ENCODE data around the gene CDON. TPM values are rescaled to one million over a fixed set of nuclear protein-coding genes. Genes with fewer than 3 reads are reported as not detected.

Gene CDON
- total RNA-seq, 1 donor from 2014 or later: 19.9 TPM

DNA sequence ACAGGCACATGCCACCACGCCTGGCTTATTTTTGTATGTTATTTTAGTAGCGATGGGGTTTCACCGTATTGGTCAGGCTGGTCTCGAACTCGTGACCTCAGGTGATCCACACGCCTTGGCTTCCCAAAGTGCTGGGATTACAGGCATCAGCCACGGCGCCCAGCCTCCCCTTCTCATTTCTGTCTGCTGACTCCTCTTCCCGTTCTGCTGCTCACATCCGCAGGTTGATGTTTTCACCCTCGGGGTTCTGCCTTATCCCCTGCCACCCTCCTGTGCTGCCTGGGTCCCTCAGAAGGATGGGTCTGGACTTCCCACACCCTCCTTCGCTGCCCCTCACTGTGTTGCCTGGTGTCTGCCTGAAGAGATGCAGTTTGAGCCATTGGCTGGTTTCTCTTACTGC, 136.0 kb downstream of the CDON start:
- no peak overlapping the region for H3K4me3 Mint-ChIP-seq (ENCODE audit: unreplicated experiment)
- no peaks in the 10 kb centered on the region for H3K36me3 Mint-ChIP-seq (ENCODE audit: low read depth)
- H3K27ac Mint-ChIP-seq (ENCODE audit: unreplicated experiment): no peak overlapping the region
- H3K27me3 Mint-ChIP-seq (ENCODE audit: low read depth): peaks cover 28% of the 10 kb centered on the region
- DNase-seq (ENCODE audit: low spot score): peak; percentile 58
- no peaks in the 10 kb centered on the region for H3K9me3 Mint-ChIP-seq (ENCODE audit: low read depth)
- TF ChIP-seq CTCF (IDR thresholded peaks at IDR 0.05): no peak
- H3K4me1 Mint-ChIP-seq (ENCODE audit: low read depth): peaks cover 8% of the 10 kb centered on the region

- TF ChIP-seq CTCF (IDR thresholded peaks at IDR 0.05): no peak
- peaks cover 8% of the 10 kb centered on the region for H3K4me1 Mint-ChIP-seq (ENCODE audit: low read depth)
- H3K27ac Mint-ChIP-seq (ENCODE audit: unreplicated experiment): no peak overlapping the region
- H3K36me3 Mint-ChIP-seq (ENCODE audit: low read depth): no peaks in the 10 kb centered on the region
- peaks cover 28% of the 10 kb centered on the region for H3K27me3 Mint-ChIP-seq (ENCODE audit: low read depth)
- H3K9me3 Mint-ChIP-seq (ENCODE audit: low read depth): no peaks in the 10 kb centered on the region
- no peak overlapping the region for H3K4me3 Mint-ChIP-seq (ENCODE audit: unreplicated experiment)
- no peak for DNase-seq (ENCODE audit: low spot score)
These were observed 136.9 kb downstream of the CDON start for GRCh38 chr11:125925804-125926203.

- H3K4me1 Mint-ChIP-seq (ENCODE audit: low read depth): peaks cover 8% of the 10 kb centered on the region
- no peaks in the 10 kb centered on the region for H3K36me3 Mint-ChIP-seq (ENCODE audit: low read depth)
- H3K27me3 Mint-ChIP-seq (ENCODE audit: low read depth): peaks cover 31% of the 10 kb centered on the region
- no peak for TF ChIP-seq CTCF (IDR thresholded peaks at IDR 0.05)
- H3K9me3 Mint-ChIP-seq (ENCODE audit: low read depth): no peaks in the 10 kb centered on the region
- DNase-seq (ENCODE audit: low spot score): no peak
- H3K4me3 Mint-ChIP-seq (ENCODE audit: unreplicated experiment): no peak overlapping the region
- no peak overlapping the region for H3K27ac Mint-ChIP-seq (ENCODE audit: unreplicated experiment)
These were observed 137.4 kb downstream of the CDON start for GRCh38 chr11:125925247-125925740.

DNA sequence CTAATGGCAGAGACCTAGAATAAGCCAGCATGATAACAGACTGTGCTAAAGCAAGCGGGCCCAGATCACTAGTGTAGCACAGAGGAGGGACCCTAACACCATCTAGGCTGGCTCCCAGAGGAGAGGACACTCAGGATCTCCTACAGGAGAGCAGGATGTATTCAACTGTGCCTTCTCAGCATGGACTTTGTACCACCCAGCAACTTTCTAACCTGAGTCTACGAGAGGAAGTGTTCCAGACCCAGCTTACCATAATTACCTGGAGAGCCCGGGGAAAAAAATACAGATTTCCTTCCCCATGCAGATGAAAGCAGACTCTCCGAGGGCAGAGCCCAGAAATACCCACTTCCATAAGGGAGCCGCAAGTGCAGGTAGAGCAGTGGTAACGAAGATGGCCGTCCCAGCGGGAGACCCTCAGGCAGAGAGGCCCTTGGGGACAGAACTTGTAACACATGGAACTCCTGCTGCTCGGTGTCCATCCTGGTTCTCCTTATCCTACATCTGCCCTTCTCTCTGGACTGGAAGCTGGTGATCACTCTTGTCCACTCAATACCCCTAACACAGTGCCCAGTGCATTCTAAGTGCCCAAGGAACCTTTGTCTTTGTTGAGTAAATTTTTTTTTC, 138.2 kb downstream of the CDON start:
- Mint-ChIP-seq H3K27me3 (ENCODE audit: low read depth) (peaks cover 28% of the 10 kb centered on the region), H3K9me3 (ENCODE audit: low read depth) (no peaks in the 10 kb centered on the region), H3K4me1 (ENCODE audit: low read depth) (peaks cover 8% of the 10 kb centered on the region), H3K36me3 (ENCODE audit: low read depth) (no peaks in the 10 kb centered on the region), H3K27ac (ENCODE audit: unreplicated experiment) (no peak overlapping the region), H3K4me3 (ENCODE audit: unreplicated experiment) (no peak overlapping the region)
- DNase-seq (ENCODE audit: low spot score): no peak
- no peak for TF ChIP-seq CTCF (IDR thresholded peaks at IDR 0.05)

GRCh38 chr11:125923633-125924032, 139.0 kb downstream of the CDON start:
- no peak overlapping the region for H3K4me3 Mint-ChIP-seq (ENCODE audit: unreplicated experiment)

More at GRCh38 chr11:125923633-125924032, 139.0 kb downstream of the CDON start:
- no peak for DNase-seq (ENCODE audit: low spot score)
- Mint-ChIP-seq H3K9me3 (ENCODE audit: low read depth) (no peaks in the 10 kb centered on the region), H3K36me3 (ENCODE audit: low read depth) (no peaks in the 10 kb centered on the region), H3K4me1 (ENCODE audit: low read depth) (peaks cover 8% of the 10 kb centered on the region), H3K27ac (ENCODE audit: unreplicated experiment) (no peak overlapping the region), H3K27me3 (ENCODE audit: low read depth) (peaks cover 27% of the 10 kb centered on the region)
- TF ChIP-seq CTCF (IDR thresholded peaks at IDR 0.05): no peak
